ENCODE results near the gene TMEM140. TPM values are rescaled to one million over a fixed set of nuclear protein-coding genes. Genes with fewer than 3 reads are reported as not detected.

Gene TMEM140
- total and polyA plus RNA-seq, 4 donors, result 16.1 to 35.2 (median 18.6) TPM

DNA sequence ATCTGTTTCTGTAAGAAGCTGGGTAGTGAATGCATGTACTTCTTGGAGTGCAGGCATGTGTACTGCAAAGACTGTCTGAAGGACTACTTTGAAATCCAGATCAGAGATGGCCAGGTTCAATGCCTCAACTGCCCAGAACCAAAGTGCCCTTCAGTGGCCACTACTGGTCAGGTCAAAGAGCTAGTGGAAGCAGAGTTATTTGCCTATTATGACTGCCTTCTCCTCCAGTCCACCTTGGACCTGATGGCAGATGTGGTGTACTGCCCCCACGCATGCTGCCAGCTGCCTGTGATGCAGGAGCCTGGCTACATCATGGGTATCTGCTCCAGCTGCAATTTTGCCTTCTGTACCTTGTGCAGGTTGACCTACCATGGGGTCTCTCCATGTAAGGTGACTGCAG, 18.9 kb upstream of the TMEM140 start:
- no peak for ATAC-seq (ENCODE audit: insufficient read depth, low FRiP score)
- no peak for DNase-seq
- Histone ChIP-seq H3K27ac (ENCODE audit: low read depth in 1 of 2, low read length in 1 of 2) (no peak overlapping the region), H3K4me3 (no peak overlapping the region), H3K9ac (ENCODE audit: insufficient read depth in 1 of 2, low read length in 2 of 2) (no peak overlapping the region), H3K36me3 (ENCODE audit: control insufficient read depth in 4 of 4, insufficient read depth in 4 of 4, low read length in 4 of 4) (no peaks in the 10 kb centered on the region), H3K27me3 (ENCODE audit: control insufficient read depth in 3 of 3, insufficient read depth in 3 of 3, low read length in 2 of 3) (no peaks in the 10 kb centered on the region), H3K4me1 (ENCODE audit: control insufficient read depth in 5 of 5, insufficient read depth in 5 of 5, low read length in 5 of 5) (peaks cover 0 to 4% (median 0%) of the 10 kb centered on the region in 5 donors), H3K9me3 (ENCODE audit: control insufficient read depth in 4 of 4, insufficient read depth in 3 of 4, low read length in 3 of 4) (no peaks in the 10 kb centered on the region)
- WGBS, 2 donors, result 91 to 100% methylated on average over 1 of the region's 1 CpG
- TF ChIP-seq, protein P1, sequence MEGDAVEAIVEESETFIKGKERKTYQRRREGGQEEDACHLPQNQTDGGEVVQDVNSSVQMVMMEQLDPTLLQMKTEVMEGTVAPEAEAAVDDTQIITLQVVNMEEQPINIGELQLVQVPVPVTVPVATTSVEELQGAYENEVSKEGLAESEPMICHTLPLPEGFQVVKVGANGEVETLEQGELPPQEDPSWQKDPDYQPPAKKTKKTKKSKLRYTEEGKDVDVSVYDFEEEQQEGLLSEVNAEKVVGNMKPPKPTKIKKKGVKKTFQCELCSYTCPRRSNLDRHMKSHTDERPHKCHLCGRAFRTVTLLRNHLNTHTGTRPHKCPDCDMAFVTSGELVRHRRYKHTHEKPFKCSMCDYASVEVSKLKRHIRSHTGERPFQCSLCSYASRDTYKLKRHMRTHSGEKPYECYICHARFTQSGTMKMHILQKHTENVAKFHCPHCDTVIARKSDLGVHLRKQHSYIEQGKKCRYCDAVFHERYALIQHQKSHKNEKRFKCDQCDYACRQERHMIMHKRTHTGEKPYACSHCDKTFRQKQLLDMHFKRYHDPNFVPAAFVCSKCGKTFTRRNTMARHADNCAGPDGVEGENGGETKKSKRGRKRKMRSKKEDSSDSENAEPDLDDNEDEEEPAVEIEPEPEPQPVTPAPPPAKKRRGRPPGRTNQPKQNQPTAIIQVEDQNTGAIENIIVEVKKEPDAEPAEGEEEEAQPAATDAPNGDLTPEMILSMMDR (IDR thresholded peaks at IDR 0.05; ENCODE audit: control extremely low read depth, extremely low read depth), result no peak

DNA sequence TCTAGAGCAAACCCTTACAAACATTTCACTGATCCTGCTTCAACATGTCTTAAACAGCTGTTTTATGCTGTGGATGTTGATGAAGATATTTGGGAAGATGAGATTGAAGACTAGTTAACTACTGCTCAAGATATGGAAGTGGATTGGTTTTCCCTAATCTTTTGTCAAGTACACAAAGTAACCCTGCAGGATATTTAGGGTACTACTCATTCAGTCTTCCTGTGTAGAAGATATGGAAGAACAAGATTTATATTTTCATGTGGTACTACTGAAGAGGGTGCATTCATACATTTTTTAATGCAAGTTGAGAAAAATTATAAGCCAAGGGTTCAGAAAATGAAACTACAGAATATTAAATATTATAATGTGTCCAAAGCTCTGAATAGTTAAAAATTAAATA, 18.3 kb upstream of the TMEM140 start:
- Histone ChIP-seq H3K27ac (ENCODE audit: low read depth in 1 of 2, low read length in 1 of 2) (no peak overlapping the region), H3K27me3 (ENCODE audit: control insufficient read depth in 3 of 3, insufficient read depth in 3 of 3, low read length in 2 of 3) (no peaks in the 10 kb centered on the region), H3K9ac (ENCODE audit: insufficient read depth in 1 of 2, low read length in 2 of 2) (no peak overlapping the region), H3K4me3 (no peak overlapping the region), H3K36me3 (ENCODE audit: control insufficient read depth in 4 of 4, insufficient read depth in 4 of 4, low read length in 4 of 4) (no peaks in the 10 kb centered on the region), H3K9me3 (ENCODE audit: control insufficient read depth in 4 of 4, insufficient read depth in 3 of 4, low read length in 3 of 4) (no peaks in the 10 kb centered on the region), H3K4me1 (ENCODE audit: control insufficient read depth in 5 of 5, insufficient read depth in 5 of 5, low read length in 5 of 5) (peaks cover 0 to 4% (median 0%) of the 10 kb centered on the region in 5 donors)
- DNase-seq (no peak), ATAC-seq (ENCODE audit: insufficient read depth, low FRiP score) (no peak)
- TF ChIP-seq, protein P1 (IDR thresholded peaks at IDR 0.05; ENCODE audit: control extremely low read depth, extremely low read depth), result no peak

DNA sequence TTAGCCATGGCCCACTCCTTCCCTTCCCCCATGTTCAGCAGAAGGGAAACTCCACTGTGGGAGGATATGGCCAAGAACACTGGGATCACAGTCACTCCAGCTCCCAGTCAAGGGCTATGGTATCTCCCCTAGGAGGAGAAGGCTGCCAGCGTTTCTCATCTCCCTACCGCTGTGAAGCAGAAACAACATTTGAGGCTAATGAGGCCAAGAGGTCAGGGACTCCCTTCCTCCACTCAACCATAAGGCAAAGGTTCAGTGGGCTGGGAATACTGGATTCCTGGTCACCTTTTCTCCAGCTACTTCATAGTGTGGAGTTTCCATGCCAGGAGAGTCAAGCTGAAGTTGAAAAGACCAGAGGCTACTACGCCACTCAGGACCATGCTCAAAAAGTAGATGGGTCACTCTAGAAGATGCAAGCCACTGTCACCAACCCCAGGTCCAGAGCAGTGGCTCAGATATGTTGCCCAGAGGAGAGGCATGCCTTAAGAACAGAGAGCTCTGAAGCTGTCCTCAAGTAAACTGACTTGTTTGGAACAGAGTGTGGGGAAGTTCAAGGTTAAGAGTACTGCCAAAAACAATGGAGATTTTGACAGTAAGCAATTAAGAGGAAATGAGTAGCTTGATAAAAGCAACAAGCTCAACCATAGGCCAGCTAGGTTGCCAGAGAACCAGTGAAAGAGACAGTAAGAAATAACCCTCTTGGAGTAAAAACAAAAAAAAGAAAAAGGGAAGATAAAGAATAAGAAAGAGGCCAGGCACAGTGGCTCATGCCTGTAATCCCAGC, 3.8 kb upstream of the TMEM140 start:
- no peak overlapping the region for H3K4me3 ChIP-seq
- peaks cover 0 to 3% (median 2%) of the 10 kb centered on the region in 5 donors for H3K4me1 ChIP-seq (ENCODE audit: control insufficient read depth in 5 of 5, insufficient read depth in 5 of 5, low read length in 5 of 5)
- no peaks in the 10 kb centered on the region for H3K9me3 ChIP-seq (ENCODE audit: control insufficient read depth in 4 of 4, insufficient read depth in 3 of 4, low read length in 3 of 4)
- TF ChIP-seq, protein P1 (IDR thresholded peaks at IDR 0.05; ENCODE audit: control extremely low read depth, extremely low read depth), result no peak
- H3K27me3 ChIP-seq (ENCODE audit: control insufficient read depth in 3 of 3, insufficient read depth in 3 of 3, low read length in 2 of 3), result no peaks in the 10 kb centered on the region
- H3K36me3 ChIP-seq (ENCODE audit: control insufficient read depth in 4 of 4, insufficient read depth in 4 of 4, low read length in 4 of 4), result no peaks in the 10 kb centered on the region
- DNase-seq (no peak), ATAC-seq (ENCODE audit: insufficient read depth, low FRiP score) (no peak)
- H3K9ac ChIP-seq (ENCODE audit: insufficient read depth in 1 of 2, low read length in 2 of 2), result no peak overlapping the region
- H3K27ac ChIP-seq (ENCODE audit: low read depth in 1 of 2, low read length in 1 of 2), result peak overlapping the region in 1 of 2 donors; percentile 79
- 78 to 93% methylated on average over 3 of the region's 3 CpGs for WGBS, 2 donors

Data from lung (tissue), 12 donors.